IMR-90 (cell line): ENCODE measurements around the gene KCNMB2.

Source experiments
- BHLHE40 ChIP-seq: fragments of 150-350 bp; IDR thresholded peaks from 2 replicates; pipeline ENCODE4 v1.6.1; 2016; ENCODE audit warnings: mild to moderate bottlenecking, low read depth, low read length
- CHD1 ChIP-seq: IDR thresholded peaks from 2 replicates; pipeline ENCODE4 v1.6.1; 2012; ENCODE audit warnings: low read depth, low read length, improper control_type of control experiment
- MAFK ChIP-seq: IDR thresholded peaks from 2 replicates; pipeline ENCODE4 v1.6.1; 2012; ENCODE audit warnings: low read depth, low read length, improper control_type of control experiment
- MAZ ChIP-seq: IDR thresholded peaks from 2 replicates; pipeline ENCODE4 v1.6.1; 2012; ENCODE audit warnings: low read depth, mild to moderate bottlenecking, low read length, improper control_type of control experiment, moderate library complexity, borderline replicate concordance
- MXI1 ChIP-seq: IDR thresholded peaks from 2 replicates; pipeline ENCODE4 v1.6.1; 2012; ENCODE audit warnings: low read depth, mild to moderate bottlenecking, low read length, moderate library complexity, borderline replicate concordance
- POLR2A ChIP-seq: IDR thresholded peaks from 2 replicates; pipeline ENCODE4 v1.6.1; 2012; ENCODE audit warnings: mild to moderate bottlenecking, low read depth, low read length
- RAD21 ChIP-seq: IDR thresholded peaks from 2 replicates; pipeline ENCODE4 v1.6.1; 2012; ENCODE audit warnings: low read length, improper control_type of control experiment
- TF ChIP-seq, protein P1 (sequence below): conservative IDR thresholded peaks from 2 replicates; pipeline ENCODE4 v1.5.1; 2012; ENCODE audit warnings: mild to moderate bottlenecking, low read depth, low read length, improper control_type of control experiment

DNA sequence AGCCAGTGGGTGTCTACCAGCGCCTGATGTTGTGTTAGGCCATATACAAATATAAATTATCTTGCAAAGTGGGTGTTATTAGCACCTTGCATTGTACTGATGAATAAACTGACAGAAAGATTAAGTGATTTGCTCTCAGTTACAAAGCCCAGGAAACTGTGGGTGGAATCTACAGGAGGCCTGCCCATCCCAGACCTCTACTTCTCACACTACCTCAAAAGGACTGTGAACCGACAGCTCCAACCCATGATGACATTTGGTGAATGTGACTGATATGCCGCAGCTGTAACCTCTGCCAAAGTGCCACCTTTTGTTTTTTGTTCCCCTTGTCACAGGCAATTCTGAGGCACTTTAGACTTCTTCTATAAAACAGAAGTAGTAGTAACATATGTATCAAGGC lies 43.7 kb upstream of the KCNMB2 start:
- TF ChIP-seq POLR2A (no peak), MAZ (no peak), CHD1 (no peak), RAD21 (no peak), MXI1 (no peak), MAFK (no peak), BHLHE40 (no peak)
- TF ChIP-seq, protein P1, sequence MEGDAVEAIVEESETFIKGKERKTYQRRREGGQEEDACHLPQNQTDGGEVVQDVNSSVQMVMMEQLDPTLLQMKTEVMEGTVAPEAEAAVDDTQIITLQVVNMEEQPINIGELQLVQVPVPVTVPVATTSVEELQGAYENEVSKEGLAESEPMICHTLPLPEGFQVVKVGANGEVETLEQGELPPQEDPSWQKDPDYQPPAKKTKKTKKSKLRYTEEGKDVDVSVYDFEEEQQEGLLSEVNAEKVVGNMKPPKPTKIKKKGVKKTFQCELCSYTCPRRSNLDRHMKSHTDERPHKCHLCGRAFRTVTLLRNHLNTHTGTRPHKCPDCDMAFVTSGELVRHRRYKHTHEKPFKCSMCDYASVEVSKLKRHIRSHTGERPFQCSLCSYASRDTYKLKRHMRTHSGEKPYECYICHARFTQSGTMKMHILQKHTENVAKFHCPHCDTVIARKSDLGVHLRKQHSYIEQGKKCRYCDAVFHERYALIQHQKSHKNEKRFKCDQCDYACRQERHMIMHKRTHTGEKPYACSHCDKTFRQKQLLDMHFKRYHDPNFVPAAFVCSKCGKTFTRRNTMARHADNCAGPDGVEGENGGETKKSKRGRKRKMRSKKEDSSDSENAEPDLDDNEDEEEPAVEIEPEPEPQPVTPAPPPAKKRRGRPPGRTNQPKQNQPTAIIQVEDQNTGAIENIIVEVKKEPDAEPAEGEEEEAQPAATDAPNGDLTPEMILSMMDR: no peak
